Measurements from ENCODE around the gene FOXP4.

FOXP4 gene

GRCh38 chr6:41546475-41546865 is 289 bp downstream of the FOXP4 start:
- no peak for DNase-seq (ENCODE audit: low read depth in 2 of 3, low spot score in 2 of 3)

DNA sequence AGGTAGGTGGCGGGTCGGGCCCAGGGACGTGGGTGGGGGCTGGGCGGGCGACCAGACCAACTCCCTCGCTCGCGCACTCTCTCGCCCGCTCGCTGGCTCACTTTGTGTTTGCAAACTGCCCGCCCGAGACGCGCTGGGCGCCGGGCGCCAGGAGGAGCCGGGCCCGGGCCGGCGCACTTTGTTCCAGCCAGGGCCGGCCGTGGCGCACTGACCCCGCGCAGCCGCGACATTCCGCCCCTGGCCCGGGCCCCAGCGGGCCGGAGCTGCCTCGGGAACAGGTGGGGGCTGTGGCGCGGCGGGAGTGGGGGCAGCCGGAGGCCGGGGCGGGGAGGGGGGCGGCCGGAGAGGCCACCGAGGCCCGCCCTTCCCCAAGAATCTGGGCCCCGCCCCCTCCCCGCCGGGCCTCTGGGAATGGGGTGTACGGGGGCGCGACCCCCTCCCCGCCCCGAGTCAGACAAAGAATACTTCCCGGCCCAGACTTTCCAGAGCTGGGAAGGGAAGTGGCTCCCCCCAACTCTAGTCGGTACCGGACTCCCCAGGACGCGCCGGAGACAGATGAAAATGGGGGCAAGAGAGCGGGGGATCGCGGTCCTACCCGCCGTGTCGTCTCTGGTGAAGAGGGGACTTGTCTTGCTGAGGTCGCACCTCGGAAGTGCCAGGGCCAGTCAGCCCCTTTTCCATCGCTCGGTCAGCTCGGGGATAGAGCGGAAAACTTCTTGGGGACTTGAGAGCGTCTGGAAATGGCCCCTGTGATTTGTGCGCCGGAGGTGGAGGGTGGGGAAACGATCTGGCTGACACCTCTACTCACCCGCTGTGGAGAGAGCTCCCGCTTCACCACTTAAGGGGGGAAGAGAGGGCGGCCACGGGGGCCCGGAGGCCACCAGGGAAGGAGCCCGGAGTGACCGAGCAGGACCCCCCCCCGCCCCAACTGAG is 951 bp downstream of the FOXP4 start:
- no peak for DNase-seq (ENCODE audit: low read depth in 2 of 3, low spot score in 2 of 3)

DNA sequence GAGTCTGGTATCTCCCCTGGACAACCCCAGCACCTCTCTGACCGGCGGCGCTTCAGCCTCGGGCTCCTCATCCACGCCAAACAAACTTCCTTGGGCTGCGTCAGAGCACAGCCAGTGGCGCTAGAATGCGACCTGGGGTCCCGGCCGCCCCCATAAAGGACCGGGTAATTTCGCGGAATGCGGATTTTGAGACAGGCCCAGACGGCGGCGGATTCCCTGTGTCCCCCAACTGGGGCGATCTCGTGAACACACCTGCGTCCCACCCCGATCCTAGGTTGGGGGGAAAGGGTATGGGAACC is 1.6 kb downstream of the FOXP4 start:
- no peak for DNase-seq (ENCODE audit: low read depth in 2 of 3, low spot score in 2 of 3)

DNA sequence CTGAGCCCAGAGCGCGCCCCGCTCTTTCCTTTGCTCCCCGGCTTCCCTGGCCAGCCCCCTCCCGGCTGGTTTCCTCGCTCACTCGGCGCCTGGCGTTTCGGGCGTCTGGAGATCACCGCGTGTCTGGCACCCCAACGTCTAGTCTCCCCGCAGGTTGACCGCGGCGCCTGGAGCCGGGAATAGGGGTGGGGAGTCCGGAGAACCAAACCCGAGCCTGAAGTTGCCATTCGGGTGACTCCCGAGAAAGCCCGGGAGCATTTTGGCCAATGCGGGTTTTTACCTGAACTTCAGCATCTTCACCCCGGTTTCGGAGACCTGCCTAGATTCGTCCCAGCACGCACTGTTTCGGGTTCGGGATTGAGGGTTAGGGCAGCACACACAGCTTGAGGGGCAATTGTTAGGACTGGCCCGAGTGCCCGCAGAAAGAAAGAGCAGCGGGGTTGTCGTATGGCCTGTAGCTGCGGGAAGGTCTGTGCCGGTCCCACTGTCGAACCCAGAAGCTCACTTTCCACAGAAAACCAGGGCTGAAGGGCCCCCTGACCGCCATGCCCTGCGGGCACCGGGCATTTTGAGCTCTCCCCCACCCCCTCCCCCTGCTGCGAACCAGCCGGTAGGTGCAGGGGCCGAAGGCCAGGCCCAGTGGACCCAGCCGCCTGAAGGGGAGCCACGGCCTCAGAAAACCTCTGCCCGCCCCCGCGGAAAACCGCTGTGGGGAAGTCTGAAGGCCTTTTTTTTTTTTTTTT is 2.1 kb downstream of the FOXP4 start:
- peak in 1 of 3 experiments; percentile 34 for DNase-seq (ENCODE audit: low read depth in 2 of 3, low spot score in 2 of 3)

DNA sequence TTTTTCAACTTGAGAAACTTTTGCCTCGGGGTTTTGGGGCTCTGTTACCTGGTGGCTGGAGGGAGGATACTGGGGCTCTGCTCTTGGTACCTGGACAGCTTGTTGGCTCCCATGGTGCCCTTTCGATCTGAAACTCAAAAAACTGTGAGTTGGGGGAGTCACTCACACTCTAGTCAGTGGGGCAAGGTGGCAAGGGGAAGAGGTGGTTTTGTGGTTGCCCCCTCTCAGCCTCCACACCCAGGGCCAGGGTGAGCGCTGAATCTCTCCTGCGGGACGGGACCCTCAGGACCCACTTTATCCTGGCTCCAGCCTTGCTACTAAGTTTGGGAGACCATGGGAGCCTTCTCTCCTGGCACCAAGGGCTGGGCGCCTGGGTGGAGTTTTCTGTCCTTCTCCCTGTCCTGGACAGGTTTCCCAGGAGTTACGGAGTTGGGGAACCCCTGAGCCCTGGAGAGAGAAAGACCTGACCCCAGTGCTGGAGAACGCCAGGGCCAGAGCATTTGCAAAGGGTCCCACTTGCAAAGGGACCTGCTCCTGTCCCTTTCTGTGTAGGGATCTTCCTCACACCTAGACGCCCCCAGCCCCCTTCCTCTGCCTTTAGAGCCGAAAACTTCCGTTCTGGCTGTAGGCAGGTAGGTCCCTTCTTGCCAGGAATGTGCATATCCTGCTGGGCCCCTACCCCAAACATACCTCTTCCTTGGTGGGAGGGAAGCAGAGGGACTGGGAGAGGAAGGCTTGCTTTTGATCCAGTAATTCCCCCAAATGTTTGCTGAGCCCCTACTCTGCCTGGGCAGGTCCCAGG is 2.9 kb downstream of the FOXP4 start:
- DNase-seq (ENCODE audit: low read depth in 2 of 3, low spot score in 2 of 3): no peak

GRCh38 chr6:41549673-41550072 is 3.5 kb downstream of the FOXP4 start:
- no peak for DNase-seq (ENCODE audit: low read depth in 2 of 3, low spot score in 2 of 3)

DNA sequence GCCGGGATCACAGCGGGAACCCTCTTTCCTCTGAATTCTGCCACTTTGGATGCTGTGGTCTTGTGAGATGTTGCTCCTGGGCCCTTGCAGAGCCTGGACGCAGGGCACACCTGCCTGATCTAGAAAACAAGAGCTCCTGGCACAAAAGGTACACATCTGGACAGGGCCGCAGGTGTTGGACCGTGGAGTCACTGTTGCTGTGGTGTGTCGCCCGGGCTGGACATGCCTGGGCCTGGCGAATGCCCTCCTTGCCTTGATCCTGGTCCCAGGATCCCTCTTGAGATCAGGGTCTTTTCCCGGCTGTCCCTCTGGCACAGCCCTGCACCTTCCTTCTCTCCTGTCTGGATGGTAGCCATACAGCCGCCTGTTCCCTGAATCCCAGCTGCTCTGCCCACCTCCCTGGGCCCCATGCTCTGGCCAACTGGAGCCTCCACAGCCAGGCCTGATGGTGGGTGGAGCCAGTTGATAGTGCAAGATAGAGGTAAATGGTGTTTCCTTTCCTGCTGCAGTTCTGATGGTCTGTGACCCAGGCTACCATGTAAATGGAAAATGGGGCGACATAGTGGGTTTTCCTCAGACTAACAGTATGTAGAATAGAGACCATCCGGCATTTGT is 5.0 kb downstream of the FOXP4 start:
- DNase-seq (ENCODE audit: low read depth in 2 of 3, low spot score in 2 of 3): no peak

DNA sequence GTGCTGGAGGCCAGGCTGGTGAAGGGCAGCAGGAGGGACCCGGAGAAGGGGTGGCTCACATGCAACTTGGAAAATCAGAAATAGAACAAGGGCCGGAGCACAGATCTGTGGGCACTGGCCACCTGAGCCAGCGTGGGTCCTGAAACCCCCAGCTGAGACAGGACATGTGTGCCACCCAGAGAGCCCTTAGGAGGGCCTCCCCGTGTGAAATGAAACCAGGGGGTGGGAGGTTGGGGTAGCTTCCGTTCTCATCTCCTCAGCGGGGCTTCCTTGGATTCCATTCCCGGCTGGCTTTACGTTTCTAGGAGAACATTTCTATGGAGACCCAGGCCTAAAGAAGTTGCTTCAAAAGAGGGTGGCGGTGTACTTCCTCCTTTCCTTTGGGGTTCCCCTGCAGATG is 5.7 kb downstream of the FOXP4 start:
- DNase-seq (ENCODE audit: low read depth in 2 of 3, low spot score in 2 of 3): no peak

- no peak for DNase-seq (ENCODE audit: low read depth in 2 of 3, low spot score in 2 of 3)
Observed at GRCh38 chr6:41552723-41553122, 6.5 kb downstream of the FOXP4 start.

GRCh38 chr6:41553405-41553999 is 7.3 kb downstream of the FOXP4 start:
- DNase-seq (ENCODE audit: low read depth in 2 of 3, low spot score in 2 of 3): no peak

GRCh38 chr6:41555326-41556300 is 9.4 kb downstream of the FOXP4 start:
- no peak for DNase-seq (ENCODE audit: low read depth in 2 of 3, low spot score in 2 of 3)

- DNase-seq (ENCODE audit: low read depth in 2 of 3, low spot score in 2 of 3): no peak
Observed at GRCh38 chr6:41557335-41557734, 11.2 kb downstream of the FOXP4 start.

DNA sequence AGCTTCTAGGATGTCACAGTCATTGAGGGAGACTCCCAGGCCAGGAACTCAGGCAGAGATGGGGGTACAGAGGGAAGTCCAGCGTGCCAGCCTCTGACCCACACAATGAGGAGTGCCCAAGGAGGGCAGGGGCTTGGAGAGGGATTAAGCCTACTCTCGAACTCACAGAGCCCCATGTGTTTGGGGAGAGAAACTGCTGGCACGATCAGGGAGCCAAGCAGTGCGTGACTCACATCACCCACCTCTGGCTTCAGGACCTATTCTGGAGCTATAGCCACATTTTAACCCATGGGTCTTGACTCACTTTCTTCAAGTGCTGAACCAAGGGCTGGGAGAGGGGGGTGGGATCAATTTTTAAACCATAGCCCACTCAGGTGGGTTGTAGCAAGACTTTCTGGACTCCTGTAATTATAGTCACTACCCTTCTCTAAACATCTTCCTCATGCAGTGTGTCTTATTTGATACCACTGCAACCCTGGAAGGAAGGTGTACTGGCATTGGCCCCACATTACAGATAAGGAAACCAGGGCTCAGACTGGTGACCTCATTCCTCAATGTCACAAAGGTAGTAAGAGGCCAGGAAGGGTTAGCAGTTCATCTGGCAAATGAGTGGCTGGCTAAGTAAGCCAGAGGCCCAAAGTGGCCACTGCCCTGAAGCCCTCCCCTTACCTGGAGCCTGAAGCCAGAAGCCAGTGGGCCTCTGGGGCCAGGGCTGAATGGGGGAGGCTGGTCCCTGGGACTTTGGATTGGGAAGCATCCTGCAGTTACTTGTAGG is 12.0 kb downstream of the FOXP4 start:
- DNase-seq (ENCODE audit: low read depth in 2 of 3, low spot score in 2 of 3): no peak

GRCh38 chr6:41559655-41560427 is 13.7 kb downstream of the FOXP4 start:
- no peak for DNase-seq (ENCODE audit: low read depth in 2 of 3, low spot score in 2 of 3)

GRCh38 chr6:41560431-41561192 is 14.4 kb downstream of the FOXP4 start:
- peak; percentile 51 to 69 (median 68) for DNase-seq (ENCODE audit: low read depth in 2 of 3, low spot score in 2 of 3)

- DNase-seq (ENCODE audit: low read depth in 2 of 3, low spot score in 2 of 3): no peak
Observed at GRCh38 chr6:41561416-41561815, 15.2 kb downstream of the FOXP4 start.
